IMR-90 (cell line): ENCODE data around the gene BPGM. TPM values are rescaled to one million over a fixed set of nuclear protein-coding genes. Genes with fewer than 3 reads are reported as not detected.

Source experiments
- ATAC-seq: fragments of 200-7000 bp; cut with Tn5 transposase; 2 replicates; pipeline ENCODE4 v1.9.1; 2020; ENCODE audit warnings: low read depth, mild to moderate bottlenecking, moderate library complexity
- BruUV-seq: library from RNA; stranded (reverse); fragments of 400-500 nt; replicated peaks from 2 replicates; lab custom pipeline; 2021; lab: Mats Ljungman, UMichigan
- CTCF ChIA-PET: fragments of 300-600 bp; formaldehyde crosslinking; extraction: SDS; loops from one replicate; lab custom pipeline; 2021; ENCODE audit warnings: antibody characterized with exemption; lab: Yijun Ruan, JAX
- POLR2A ChIA-PET: fragments of 300-600 bp; sonication (Branson Sonifier 250); formaldehyde crosslinking; loops from one replicate; lab custom pipeline; 2022; ENCODE audit warnings: antibody characterized with exemption; ENCODE audit not compliant: unreplicated experiment; lab: Charles Lee
- DNase-seq: peaks from one replicate; pipeline ENCODE4 v3.0.0; 2013
- H2AFZ ChIP-seq: replicated peaks from 2 replicates; pipeline ENCODE3; 2013; ENCODE audit warnings: low read length, mild to moderate bottlenecking; ENCODE audit not compliant: poor library complexity
- H2AK5ac ChIP-seq: 2 replicates; pipeline ENCODE4 v1.6.1; 2013; ENCODE audit warnings: low read depth, low read length, inconsistent platforms
- H2AK9ac ChIP-seq: replicated peaks from 2 replicates; pipeline ENCODE3; 2013; ENCODE audit warnings: mild to moderate bottlenecking, low read depth, low read length, moderate library complexity; ENCODE audit not compliant: poor library complexity
- H2BK120ac ChIP-seq: 2 replicates; pipeline ENCODE4 v1.6.1; 2013; ENCODE audit warnings: low read depth, low read length, inconsistent platforms
- H2BK15ac ChIP-seq: 3 replicates; pipeline ENCODE4 v1.6.1; 2013; ENCODE audit warnings: low read depth, low read length, inconsistent platforms
- H2BK20ac ChIP-seq: 2 replicates; pipeline ENCODE4 v1.6.1; 2013; ENCODE audit warnings: low read depth, mild to moderate bottlenecking, inconsistent platforms, low read length, moderate library complexity
- H2BK5ac ChIP-seq: 2 replicates; pipeline ENCODE4 v1.6.1; 2013; ENCODE audit warnings: mild to moderate bottlenecking, low read depth, low read length, inconsistent platforms; ENCODE audit not compliant: poor library complexity, severe bottlenecking
- H3K14ac ChIP-seq: replicated peaks from 2 replicates; pipeline ENCODE4 v1.6.1; 2013; ENCODE audit warnings: low read depth, low read length, inconsistent platforms
- H3K18ac ChIP-seq: 2 replicates; pipeline ENCODE4 v1.6.1; 2013; ENCODE audit warnings: low read depth, low read length, control low read depth
- H3K23ac ChIP-seq: 2 replicates; pipeline ENCODE4 v1.6.1; 2013; ENCODE audit warnings: low read depth, low read length, inconsistent platforms
- H3K27ac ChIP-seq: 2 replicates; pipeline ENCODE4 v1.5.1; 2013; ENCODE audit warnings: mild to moderate bottlenecking, control low read depth, low read length; ENCODE audit not compliant: insufficient read depth
- H3K27me3 ChIP-seq: 2 replicates; pipeline ENCODE4 v1.6.1; 2013; ENCODE audit warnings: low read length; ENCODE audit not compliant: control insufficient read depth, insufficient read depth
- H3K36me3 ChIP-seq: 2 replicates; pipeline ENCODE4 v1.6.1; 2013; ENCODE audit warnings: low read length, mixed read lengths; ENCODE audit not compliant: control insufficient read depth, insufficient read depth
- H3K4ac ChIP-seq: 2 replicates; pipeline ENCODE4 v1.6.1; 2013; ENCODE audit warnings: low read depth, low read length, inconsistent platforms
- H3K4me1 ChIP-seq: 2 replicates; pipeline ENCODE4 v1.6.1; 2013; ENCODE audit warnings: low read length, mixed read lengths; ENCODE audit not compliant: control insufficient read depth, insufficient read depth
- H3K4me2 ChIP-seq: 2 replicates; pipeline ENCODE4 v1.6.1; 2013; ENCODE audit warnings: low read depth, mild to moderate bottlenecking, control low read depth, low read length, moderate library complexity
- H3K4me3 ChIP-seq: 2 replicates; pipeline ENCODE4 v1.5.1; 2013; ENCODE audit warnings: low read depth, mild to moderate bottlenecking, control low read depth, low read length, moderate library complexity; ENCODE audit not compliant: insufficient read depth
- H3K56ac ChIP-seq: 2 replicates; pipeline ENCODE4 v1.6.1; 2013; ENCODE audit warnings: low read length, inconsistent platforms; ENCODE audit not compliant: insufficient read depth; ENCODE audit errors: extremely low read depth
- H3K79me1 ChIP-seq, 2 experiments: 2 replicates each; pipeline ENCODE4 v1.6.1; 2013; ENCODE audit warnings: low read length in 2 of 2, inconsistent platforms in 1 of 2, low read depth in 1 of 2
- H3K9ac ChIP-seq: 2 replicates; pipeline ENCODE4 v1.6.1; 2013; ENCODE audit warnings: low read depth, low read length, control low read depth
- H3K9me1 ChIP-seq: 2 replicates; pipeline ENCODE4 v1.6.1; 2013; ENCODE audit warnings: low read length, inconsistent platforms; ENCODE audit not compliant: insufficient read depth
- H3K9me3 ChIP-seq: 2 replicates; pipeline ENCODE4 v1.6.1; 2013; ENCODE audit warnings: low read length; ENCODE audit not compliant: control insufficient read depth, insufficient read depth
- H4K20me1 ChIP-seq: 2 replicates; pipeline ENCODE4 v1.6.1; 2013; ENCODE audit warnings: low read length, inconsistent platforms; ENCODE audit not compliant: insufficient read depth
- H4K5ac ChIP-seq: 2 replicates; pipeline ENCODE4 v1.6.1; 2013; ENCODE audit warnings: mild to moderate bottlenecking, low read depth, low read length, control low read depth
- H4K8ac ChIP-seq, 2 experiments: 2 replicates each; pipeline ENCODE4 v1.6.1; 2013; ENCODE audit warnings: low read depth in 2 of 2, low read length in 2 of 2, control low read depth in 1 of 2, inconsistent platforms in 1 of 2
- H4K91ac ChIP-seq: 2 replicates; pipeline ENCODE4 v1.6.1; 2013; ENCODE audit warnings: low read depth, low read length, inconsistent platforms; ENCODE audit not compliant: insufficient read depth
- BHLHE40 ChIP-seq: fragments of 150-350 bp; IDR thresholded peaks from 2 replicates; pipeline ENCODE4 v1.6.1; 2016; ENCODE audit warnings: mild to moderate bottlenecking, low read depth, low read length
- CEBPB ChIP-seq: IDR thresholded peaks from 2 replicates; pipeline ENCODE4 v1.6.1; 2012; ENCODE audit warnings: low read depth, low read length, improper control_type of control experiment
- CHD1 ChIP-seq: IDR thresholded peaks from 2 replicates; pipeline ENCODE4 v1.6.1; 2012; ENCODE audit warnings: low read depth, low read length, improper control_type of control experiment
- CTCF ChIP-seq: conservative IDR thresholded peaks from 2 replicates; pipeline ENCODE4 v1.5.1; 2012; ENCODE audit warnings: mild to moderate bottlenecking, low read depth, low read length, improper control_type of control experiment
- MAFK ChIP-seq: IDR thresholded peaks from 2 replicates; pipeline ENCODE4 v1.6.1; 2012; ENCODE audit warnings: low read depth, low read length, improper control_type of control experiment
- MAZ ChIP-seq: IDR thresholded peaks from 2 replicates; pipeline ENCODE4 v1.6.1; 2012; ENCODE audit warnings: low read depth, mild to moderate bottlenecking, low read length, improper control_type of control experiment, moderate library complexity, borderline replicate concordance
- MXI1 ChIP-seq: IDR thresholded peaks from 2 replicates; pipeline ENCODE4 v1.6.1; 2012; ENCODE audit warnings: low read depth, mild to moderate bottlenecking, low read length, moderate library complexity, borderline replicate concordance
- NFE2L2 ChIP-seq: fragments of 150-350 bp; IDR thresholded peaks from 2 replicates; pipeline ENCODE4 v1.6.1; 2016; ENCODE audit warnings: low read depth, mild to moderate bottlenecking, low read length
- POLR2A ChIP-seq: IDR thresholded peaks from 2 replicates; pipeline ENCODE4 v1.6.1; 2012; ENCODE audit warnings: mild to moderate bottlenecking, low read depth, low read length
- RAD21 ChIP-seq: IDR thresholded peaks from 2 replicates; pipeline ENCODE4 v1.6.1; 2012; ENCODE audit warnings: low read length, improper control_type of control experiment
- RCOR1 ChIP-seq: IDR thresholded peaks from 2 replicates; pipeline ENCODE4 v1.6.1; 2012; ENCODE audit warnings: mild to moderate bottlenecking, low read length, improper control_type of control experiment; ENCODE audit not compliant: insufficient replicate concordance
- RFX5 ChIP-seq: IDR thresholded peaks from 2 replicates; pipeline ENCODE4 v1.8.0; 2012; ENCODE audit warnings: low read depth, mild to moderate bottlenecking, low read length, moderate library complexity
- SMC3 ChIP-seq: fragments of 150-350 bp; IDR thresholded peaks from 2 replicates; pipeline ENCODE4 v1.6.1; 2016; ENCODE audit warnings: low read depth, mild to moderate bottlenecking, antibody characterized with exemption, low read length, moderate library complexity
- USF2 ChIP-seq: fragments of 150-350 bp; IDR thresholded peaks from 2 replicates; pipeline ENCODE4 v1.6.1; 2017; ENCODE audit warnings: mild to moderate bottlenecking, antibody characterized with exemption, low read length, low read depth
- WGBS, 2 experiments: methylation state at CpG; one replicate each; pipeline versions ENCODE4 v1.1.5 to v1.1.7; 2013; ENCODE audit warnings: missing lambda C conversion rate in 2 of 2; ENCODE audit not compliant: insufficient read length in 1 of 2; ENCODE audit errors: extremely low coverage in 2 of 2; 5-methylcytosine and 5-hydroxymethylcytosine counted together
- dilution Hi-C: fragments of 300-500 bp; cut with HindIII; formaldehyde crosslinking; loops from one replicate; pipeline ENCODE4 v1.14.3; 2018; ENCODE audit warnings: low sequenced_read_pairs; ENCODE audit not compliant: unreplicated experiment
- in situ Hi-C: fragments of 300-500 bp; cut with MboI; formaldehyde crosslinking; loops from 3 replicates; pipeline ENCODE4 v1.14.3; 2019; ENCODE audit warnings: low sequenced_read_pairs, inconsistent platforms, mixed read lengths
- intact Hi-C: fragments of 100-400 bp; cut with micrococcal nuclease; formaldehyde crosslinking; loops from 2 replicates; pipeline ENCODE4 v1.10.0; 2022
- polyA plus RNA-seq, 3 experiments: library from polyadenylated mRNA; depleted of rRNA; stranded (reverse); fragments of >200 nt; gene quantifications; 2 replicates each; pipeline ENCODE4 v1.2.3, GENCODE V29; 2012; ENCODE audit warnings: low replicate concordance in 1 of 3
- total RNA-seq: library from RNA; depleted of rRNA; stranded (reverse); fragments of >200 nt; gene quantifications from 2 replicates; pipeline ENCODE4 v1.2.3, GENCODE V29; 2012

The BPGM gene
- total and polyA plus RNA-seq, 2 of the 4 experiments (the other 2 are of a cell fraction), result 18.8 to 20.0 TPM

GRCh38 chr7:134691546-134692343, 45.1 kb downstream of the BPGM start:
- peak overlapping the region; percentile 97 for H4K5ac ChIP-seq
- no peak for DNase-seq
- intact Hi-C loops (loop anchor here (2.0 to 5.0 kb wide), 2 partner anchors 136 to 479 kb away; partner anchors contain the start of gene CYREN), dilution Hi-C loops (no loop called here), in situ Hi-C loops (loop anchor here (25.0 kb wide), 1 partner anchor 871 kb away; the partner anchor contains the start of gene NUP205)
- peaks cover 0 to 20% of the 10 kb centered on the region in 2 experiments; a peak in 3 of 4 replicates for H3K79me1 ChIP-seq
- peak overlapping the region; percentile 75 for H2BK20ac ChIP-seq
- H3K23ac ChIP-seq, result peak overlapping the region; percentile 67
- H3K4me3 ChIP-seq, result no peak overlapping the region
- peak overlapping the region; percentile 67 for H4K91ac ChIP-seq
- no peaks in the 10 kb centered on the region for H4K20me1 ChIP-seq
- H3K18ac ChIP-seq, result peak overlapping the region; percentile 93
- WGBS, 2 experiments, result no CpG with 5 or more reads among the region's 13 CpGs
- no peak overlapping the region for H3K56ac ChIP-seq
- peaks cover 35% of the 10 kb centered on the region for H3K4me1 ChIP-seq
- no peaks in the 10 kb centered on the region for H3K9me3 ChIP-seq
- H3K36me3 ChIP-seq, result no peaks in the 10 kb centered on the region
- H3K27ac ChIP-seq, result no peak overlapping the region
- H3K9me1 ChIP-seq, result peaks cover 16% of the 10 kb centered on the region
- H3K14ac ChIP-seq, result peak overlapping the region; percentile 89
- H2BK15ac ChIP-seq, result peak overlapping the region; percentile 56; the same call in 2 of the 3 replicates
- peak overlapping the region; percentile 15 for H3K4me2 ChIP-seq
- no peak overlapping the region for H2AFZ ChIP-seq
- no peak overlapping the region for H3K9ac ChIP-seq
- BruUV-seq, result no TSS peak
- no peak for ATAC-seq
- peak overlapping the region; percentile 57; the same call in 1 of the 2 replicates for H2AK5ac ChIP-seq
- peak overlapping the region; percentile 91 for H2BK120ac ChIP-seq
- H3K4ac ChIP-seq, result peak overlapping the region; percentile 89
- ChIA-PET POLR2A (interaction anchor here (0.6 to 2.0 kb wide), 3 partner anchors 61 to 89 kb away, joined by 3 to 11 read pairs (median 4); partner anchors contain the start of gene CALD1), CTCF (interaction anchor here (0.6 to 1.6 kb wide), 5 partner anchors 33 to 294 kb away, joined by 3 to 5 read pairs (median 3); partner anchors contain the start of gene AGBL3)
- peak overlapping the region; percentile 73 for H2BK5ac ChIP-seq
- H4K8ac ChIP-seq, result peak overlapping the region; percentile 4 to 63; a peak in 3 of 4 replicates
- H3K27me3 ChIP-seq, result no peaks in the 10 kb centered on the region
- H2AK9ac ChIP-seq, result no peak overlapping the region
- TF ChIP-seq MAZ (no peak), USF2 (no peak), MAFK (no peak), RFX5 (no peak), CTCF (no peak), NFE2L2 (no peak), SMC3 (no peak), BHLHE40 (no peak), MXI1 (no peak), RCOR1 (no peak), CEBPB (no peak), RAD21 (no peak), CHD1 (no peak), POLR2A (no peak)
